ENCODE data around the gene SLC4A1AP. TPM values are rescaled to one million over a fixed set of nuclear protein-coding genes. Genes with fewer than 3 reads are reported as not detected.

Gene SLC4A1AP
- total and polyA plus RNA-seq, 2 of the 13 experiments (the other 11 are each of a cell fraction or from before 2014, with no cell fraction given), result 15.3 to 44.6 TPM

- TF ChIP-seq ZNF441 (CRISPR knock-in tag; IDR thresholded peaks at IDR 0.05; ENCODE audit: borderline replicate concordance), result peak; percentile 80; the same call in 1 of the 2 replicates
- TF ChIP-seq, protein P1, sequence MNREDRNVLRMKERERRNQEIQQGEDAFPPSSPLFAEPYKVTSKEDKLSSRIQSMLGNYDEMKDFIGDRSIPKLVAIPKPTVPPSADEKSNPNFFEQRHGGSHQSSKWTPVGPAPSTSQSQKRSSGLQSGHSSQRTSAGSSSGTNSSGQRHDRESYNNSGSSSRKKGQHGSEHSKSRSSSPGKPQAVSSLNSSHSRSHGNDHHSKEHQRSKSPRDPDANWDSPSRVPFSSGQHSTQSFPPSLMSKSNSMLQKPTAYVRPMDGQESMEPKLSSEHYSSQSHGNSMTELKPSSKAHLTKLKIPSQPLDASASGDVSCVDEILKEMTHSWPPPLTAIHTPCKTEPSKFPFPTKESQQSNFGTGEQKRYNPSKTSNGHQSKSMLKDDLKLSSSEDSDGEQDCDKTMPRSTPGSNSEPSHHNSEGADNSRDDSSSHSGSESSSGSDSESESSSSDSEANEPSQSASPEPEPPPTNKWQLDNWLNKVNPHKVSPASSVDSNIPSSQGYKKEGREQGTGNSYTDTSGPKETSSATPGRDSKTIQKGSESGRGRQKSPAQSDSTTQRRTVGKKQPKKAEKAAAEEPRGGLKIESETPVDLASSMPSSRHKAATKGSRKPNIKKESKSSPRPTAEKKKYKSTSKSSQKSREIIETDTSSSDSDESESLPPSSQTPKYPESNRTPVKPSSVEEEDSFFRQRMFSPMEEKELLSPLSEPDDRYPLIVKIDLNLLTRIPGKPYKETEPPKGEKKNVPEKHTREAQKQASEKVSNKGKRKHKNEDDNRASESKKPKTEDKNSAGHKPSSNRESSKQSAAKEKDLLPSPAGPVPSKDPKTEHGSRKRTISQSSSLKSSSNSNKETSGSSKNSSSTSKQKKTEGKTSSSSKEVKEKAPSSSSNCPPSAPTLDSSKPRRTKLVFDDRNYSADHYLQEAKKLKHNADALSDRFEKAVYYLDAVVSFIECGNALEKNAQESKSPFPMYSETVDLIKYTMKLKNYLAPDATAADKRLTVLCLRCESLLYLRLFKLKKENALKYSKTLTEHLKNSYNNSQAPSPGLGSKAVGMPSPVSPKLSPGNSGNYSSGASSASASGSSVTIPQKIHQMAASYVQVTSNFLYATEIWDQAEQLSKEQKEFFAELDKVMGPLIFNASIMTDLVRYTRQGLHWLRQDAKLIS (CRISPR knock-in tag; IDR thresholded peaks at IDR 0.05), result peak; percentile 38; the same call in 1 of the 2 replicates
- TF ChIP-seq, protein P2, sequence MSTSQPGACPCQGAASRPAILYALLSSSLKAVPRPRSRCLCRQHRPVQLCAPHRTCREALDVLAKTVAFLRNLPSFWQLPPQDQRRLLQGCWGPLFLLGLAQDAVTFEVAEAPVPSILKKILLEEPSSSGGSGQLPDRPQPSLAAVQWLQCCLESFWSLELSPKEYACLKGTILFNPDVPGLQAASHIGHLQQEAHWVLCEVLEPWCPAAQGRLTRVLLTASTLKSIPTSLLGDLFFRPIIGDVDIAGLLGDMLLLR (CRISPR knock-in tag; IDR thresholded peaks at IDR 0.05), result no peak; the same call in none of the 2 replicates
- TF ChIP-seq ZMAT3 (CRISPR knock-in tag; conservative IDR thresholded peaks at IDR 0.05), result peak; percentile 85
- TF ChIP-seq GABPA (IDR thresholded peaks at IDR 0.05; ENCODE audit: low read depth, low read length), result peak; percentile 75
- peak; percentile 98 for TF ChIP-seq GABPA (CRISPR knock-in tag; IDR thresholded peaks at IDR 0.05; ENCODE audit: low read depth)
- TF ChIP-seq NFIB (CRISPR knock-in tag; IDR thresholded peaks at IDR 0.05; ENCODE audit: borderline replicate concordance), result no peak
- TF ChIP-seq, protein P3, sequence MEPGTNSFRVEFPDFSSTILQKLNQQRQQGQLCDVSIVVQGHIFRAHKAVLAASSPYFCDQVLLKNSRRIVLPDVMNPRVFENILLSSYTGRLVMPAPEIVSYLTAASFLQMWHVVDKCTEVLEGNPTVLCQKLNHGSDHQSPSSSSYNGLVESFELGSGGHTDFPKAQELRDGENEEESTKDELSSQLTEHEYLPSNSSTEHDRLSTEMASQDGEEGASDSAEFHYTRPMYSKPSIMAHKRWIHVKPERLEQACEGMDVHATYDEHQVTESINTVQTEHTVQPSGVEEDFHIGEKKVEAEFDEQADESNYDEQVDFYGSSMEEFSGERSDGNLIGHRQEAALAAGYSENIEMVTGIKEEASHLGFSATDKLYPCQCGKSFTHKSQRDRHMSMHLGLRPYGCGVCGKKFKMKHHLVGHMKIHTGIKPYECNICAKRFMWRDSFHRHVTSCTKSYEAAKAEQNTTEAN (CRISPR knock-in tag; conservative IDR thresholded peaks at IDR 0.05), result no peak
- no peak for TF ChIP-seq ZSCAN22 (CRISPR knock-in tag; IDR thresholded peaks at IDR 0.05)
- 0 out of 2 replicates have a peak, but pooled peaks have one; percentile 72 for TF ChIP-seq AHR (CRISPR knock-in tag; IDR thresholded peaks at IDR 0.05)
- peak; percentile 80 for TF ChIP-seq POGZ (CRISPR knock-in tag; IDR thresholded peaks at IDR 0.05)
- TF ChIP-seq HNRNPK (IDR thresholded peaks at IDR 0.05; ENCODE audit: low read depth, low read length, poor library complexity, severe bottlenecking), result no peak
- peak; percentile 63; the same call in 1 of the 2 replicates for TF ChIP-seq ZNF275 (CRISPR knock-in tag; IDR thresholded peaks at IDR 0.05; ENCODE audit: borderline replicate concordance)
- TF ChIP-seq SOX6 (IDR thresholded peaks at IDR 0.05), result no peak
- peak; percentile 64 for TF ChIP-seq SOX6 (CRISPR knock-in tag; IDR thresholded peaks at IDR 0.05)
- TF ChIP-seq ZNF839 (CRISPR knock-in tag; IDR thresholded peaks at IDR 0.05; ENCODE audit: borderline replicate concordance), result peak; percentile 95; the same call in 1 of the 2 replicates
- no peak for TF ChIP-seq SMAD9 (CRISPR knock-in tag; IDR thresholded peaks at IDR 0.05)
- no peak for TF ChIP-seq ZNF30 (CRISPR knock-in tag; IDR thresholded peaks at IDR 0.05)
- TF ChIP-seq KDM6A (CRISPR knock-in tag; IDR thresholded peaks at IDR 0.05; ENCODE audit: low read depth), result no peak
Measured at GRCh38 chr2:27628767-27629709, 34.7 kb upstream of the SLC4A1AP start, which contains the start of the genes CCDC121 and GPN1 (continued).

Measured in HepG2 (cell line).